Measurements from ENCODE around the gene TGIF2.

- TF ChIP-seq CTCF (IDR thresholded peaks at IDR 0.05 in 8 of 11, conservative IDR thresholded peaks at IDR 0.05 in 3 of 11) (no peak), POLR2AphosphoS5 (IDR thresholded peaks at IDR 0.05) (peak in 1 of 3 donors; percentile 13), POLR2A (IDR thresholded peaks at IDR 0.05) (no peak)
Observed at GRCh38 chr20:36525620-36526365, 47.6 kb upstream of the TGIF2 start.
